ENCODE measurements around the gene ABCA5.

DNA sequence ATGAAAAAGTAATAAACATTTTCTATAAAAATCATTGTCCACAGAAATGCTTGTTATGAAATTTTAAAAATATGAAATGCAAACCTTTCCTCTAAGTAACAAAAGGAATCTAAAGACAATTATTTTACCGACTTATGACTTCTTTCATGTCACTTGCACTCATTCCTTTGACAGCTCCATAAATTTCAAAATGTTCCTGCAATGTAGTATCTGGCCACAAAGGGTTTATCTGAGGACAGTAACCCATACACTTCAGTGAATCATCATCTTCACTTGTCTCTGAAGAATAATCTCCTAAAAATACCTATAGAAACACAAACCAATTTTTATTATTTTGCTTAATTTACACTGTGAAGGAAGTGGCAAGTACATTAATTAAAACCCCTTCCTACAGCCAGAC lies 72.7 kb downstream of the ABCA5 start:
- TF ChIP-seq, protein P1, sequence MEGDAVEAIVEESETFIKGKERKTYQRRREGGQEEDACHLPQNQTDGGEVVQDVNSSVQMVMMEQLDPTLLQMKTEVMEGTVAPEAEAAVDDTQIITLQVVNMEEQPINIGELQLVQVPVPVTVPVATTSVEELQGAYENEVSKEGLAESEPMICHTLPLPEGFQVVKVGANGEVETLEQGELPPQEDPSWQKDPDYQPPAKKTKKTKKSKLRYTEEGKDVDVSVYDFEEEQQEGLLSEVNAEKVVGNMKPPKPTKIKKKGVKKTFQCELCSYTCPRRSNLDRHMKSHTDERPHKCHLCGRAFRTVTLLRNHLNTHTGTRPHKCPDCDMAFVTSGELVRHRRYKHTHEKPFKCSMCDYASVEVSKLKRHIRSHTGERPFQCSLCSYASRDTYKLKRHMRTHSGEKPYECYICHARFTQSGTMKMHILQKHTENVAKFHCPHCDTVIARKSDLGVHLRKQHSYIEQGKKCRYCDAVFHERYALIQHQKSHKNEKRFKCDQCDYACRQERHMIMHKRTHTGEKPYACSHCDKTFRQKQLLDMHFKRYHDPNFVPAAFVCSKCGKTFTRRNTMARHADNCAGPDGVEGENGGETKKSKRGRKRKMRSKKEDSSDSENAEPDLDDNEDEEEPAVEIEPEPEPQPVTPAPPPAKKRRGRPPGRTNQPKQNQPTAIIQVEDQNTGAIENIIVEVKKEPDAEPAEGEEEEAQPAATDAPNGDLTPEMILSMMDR (IDR thresholded peaks at IDR 0.05), result no peak
- TF ChIP-seq POLR2A (IDR thresholded peaks at IDR 0.05), result no peak
